Bronchial epithelial cell (primary cell): ENCODE data around the gene SLC4A9. TPM values are rescaled to one million over a fixed set of nuclear protein-coding genes. Genes with fewer than 3 reads are reported as not detected.

Source experiments
- DNase-seq: peaks from one replicate; pipeline ENCODE4 v3.0.0-alpha.2; 2010; ENCODE audit warnings: low read depth
- FAIRE-seq: peaks from 2 replicates; lab custom pipeline; 2011; peaks lifted over from hg19 to GRCh38; lab: Jason Lieb, UNC
- H3K27me3 ChIP-seq: 2 replicates; pipeline ENCODE4 v1.5.1; 2011; ENCODE audit warnings: low read length; ENCODE audit not compliant: control insufficient read depth, insufficient read depth
- H3K36me3 ChIP-seq: 2 replicates; pipeline ENCODE4 v1.5.1; 2011; ENCODE audit warnings: low read length; ENCODE audit not compliant: control insufficient read depth, insufficient read depth
- H3K4me3 ChIP-seq: 2 replicates; pipeline ENCODE4 v1.5.1; 2011; ENCODE audit warnings: mild to moderate bottlenecking, low read depth, low read length, control low read depth
- CTCF ChIP-seq: IDR thresholded peaks from 2 replicates; pipeline ENCODE4 v1.5.1; 2011; ENCODE audit warnings: mild to moderate bottlenecking, moderate library complexity, low read length, control low read depth, inconsistent platforms; ENCODE audit not compliant: insufficient read depth, severe bottlenecking
- total RNA-seq: library from RNA; depleted of rRNA; stranded (reverse); fragments of >200 nt; gene quantifications from 2 replicates; pipeline ENCODE4 v1.2.1, GENCODE V29; 2014

The SLC4A9 gene
- total RNA-seq, 1 donor from 2014 or later = not detected

DNA sequence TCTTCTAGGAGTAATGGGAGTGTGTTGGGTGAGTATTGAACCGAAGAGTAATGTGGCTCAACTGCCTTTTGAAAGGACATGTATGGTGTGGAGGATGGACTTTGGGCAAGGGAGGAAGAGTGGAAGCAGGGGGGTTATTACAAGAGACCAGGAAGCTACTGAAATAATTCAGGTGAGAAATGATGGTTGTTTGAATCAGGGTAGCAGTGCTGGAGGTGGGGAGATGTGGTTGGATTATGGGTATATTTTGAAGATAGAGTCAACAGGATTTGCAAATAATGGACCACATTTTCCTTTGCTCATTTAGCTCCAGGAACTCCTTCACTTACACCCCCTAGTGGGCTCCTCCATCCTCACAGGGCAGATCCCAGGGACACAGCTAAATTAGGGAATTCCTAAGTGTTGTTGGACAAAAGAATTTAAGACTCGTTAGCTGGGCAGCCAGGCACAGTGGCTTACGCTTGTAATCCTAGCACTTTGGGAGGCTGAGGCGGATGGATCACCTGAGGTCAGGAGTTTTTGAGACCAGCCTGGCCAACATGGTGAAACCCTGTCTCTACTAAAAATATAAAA, 1.2 kb upstream of the SLC4A9 start:
- no peaks in the 10 kb centered on the region for H3K36me3 ChIP-seq
- no peak for FAIRE-seq
- peak; percentile 48 for TF ChIP-seq CTCF
- no peak for DNase-seq
- H3K27me3 ChIP-seq = peaks cover 1% of the 10 kb centered on the region
- H3K4me3 ChIP-seq = no peak overlapping the region

DNA sequence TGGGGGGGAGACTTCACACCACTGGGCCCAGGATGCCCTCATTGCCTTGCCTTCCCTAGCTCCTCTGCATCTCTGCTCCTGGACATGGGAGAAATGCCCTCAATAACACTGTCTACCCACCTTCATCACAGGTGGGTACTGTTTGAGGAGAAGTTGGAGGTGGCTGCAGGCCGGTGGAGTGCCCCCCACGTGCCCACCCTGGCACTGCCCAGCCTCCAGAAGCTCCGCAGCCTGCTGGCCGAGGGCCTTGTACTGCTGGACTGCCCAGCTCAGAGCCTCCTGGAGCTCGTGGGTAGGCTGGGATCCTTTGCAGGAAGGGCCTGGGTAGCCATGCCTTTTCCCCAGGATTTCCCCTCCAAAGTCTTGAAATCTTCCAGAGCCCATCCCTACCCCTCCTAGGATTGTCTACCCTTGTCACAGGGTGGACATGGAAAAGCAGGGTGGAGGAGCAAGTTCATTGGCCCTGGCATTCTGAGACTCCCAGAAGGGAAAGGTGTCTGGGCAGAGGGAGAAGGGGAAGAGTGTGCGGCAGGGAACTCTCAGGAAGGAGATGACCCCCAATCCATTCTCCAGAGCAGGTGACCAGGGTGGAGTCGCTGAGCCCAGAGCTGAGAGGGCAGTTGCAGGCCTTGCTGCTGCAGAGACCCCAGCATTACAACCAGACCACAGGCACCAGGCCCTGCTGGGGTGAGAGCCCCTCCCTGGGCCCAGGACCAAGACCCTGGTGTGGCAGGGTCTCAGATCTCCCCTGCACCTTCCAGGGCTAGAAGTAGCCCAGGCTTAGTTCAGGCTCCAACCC, 886 bp downstream of the SLC4A9 start:
- FAIRE-seq (no peak), DNase-seq (no peak)
- Histone ChIP-seq H3K4me3 (no peak overlapping the region), H3K27me3 (no peaks in the 10 kb centered on the region), H3K36me3 (no peaks in the 10 kb centered on the region)
- no peak for TF ChIP-seq CTCF

DNA sequence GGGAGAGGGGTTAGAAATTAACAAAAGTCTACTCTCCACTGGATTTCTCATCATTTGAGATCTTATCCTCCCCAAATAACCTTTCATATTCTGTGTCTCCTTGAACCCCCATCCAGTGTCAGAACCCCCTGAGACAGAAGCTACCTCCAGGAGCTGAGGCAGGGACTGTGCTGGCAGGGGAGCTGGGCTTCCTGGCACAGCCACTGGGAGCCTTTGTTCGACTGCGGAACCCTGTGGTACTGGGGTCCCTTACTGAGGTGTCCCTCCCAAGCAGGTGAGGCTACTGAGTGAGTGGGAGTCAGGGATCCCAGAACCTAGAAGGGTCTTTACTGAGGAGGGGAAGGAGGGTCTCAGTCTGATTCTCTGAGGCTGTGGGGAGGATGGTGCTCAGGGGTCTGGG, 1.9 kb downstream of the SLC4A9 start:
- no peaks in the 10 kb centered on the region for H3K27me3 ChIP-seq
- no peak for DNase-seq
- H3K36me3 ChIP-seq = no peaks in the 10 kb centered on the region
- no peak for TF ChIP-seq CTCF
- FAIRE-seq = no peak
- H3K4me3 ChIP-seq = no peak overlapping the region

DNA sequence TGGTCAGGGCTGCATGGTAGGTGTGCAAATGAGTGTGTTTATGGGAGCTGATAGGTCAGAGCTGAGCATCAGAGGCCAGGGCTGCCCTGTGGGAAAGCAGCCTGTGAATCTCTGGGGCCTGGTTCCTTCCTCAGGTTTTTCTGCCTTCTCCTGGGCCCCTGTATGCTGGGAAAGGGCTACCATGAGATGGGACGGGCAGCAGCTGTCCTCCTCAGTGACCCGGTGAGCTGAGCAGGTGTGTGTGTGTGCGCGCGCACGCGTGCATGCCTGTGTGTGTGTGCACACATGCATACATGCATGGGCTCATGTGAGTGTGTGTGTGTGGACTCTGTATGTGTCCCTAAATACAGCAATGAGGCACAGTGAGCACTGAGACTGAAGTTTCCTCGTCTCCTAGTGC, 2.3 kb downstream of the SLC4A9 start:
- Histone ChIP-seq H3K27me3 (no peaks in the 10 kb centered on the region), H3K36me3 (no peaks in the 10 kb centered on the region), H3K4me3 (no peak overlapping the region)
- FAIRE-seq = peak; percentile 68
- no peak for TF ChIP-seq CTCF
- DNase-seq = no peak

DNA sequence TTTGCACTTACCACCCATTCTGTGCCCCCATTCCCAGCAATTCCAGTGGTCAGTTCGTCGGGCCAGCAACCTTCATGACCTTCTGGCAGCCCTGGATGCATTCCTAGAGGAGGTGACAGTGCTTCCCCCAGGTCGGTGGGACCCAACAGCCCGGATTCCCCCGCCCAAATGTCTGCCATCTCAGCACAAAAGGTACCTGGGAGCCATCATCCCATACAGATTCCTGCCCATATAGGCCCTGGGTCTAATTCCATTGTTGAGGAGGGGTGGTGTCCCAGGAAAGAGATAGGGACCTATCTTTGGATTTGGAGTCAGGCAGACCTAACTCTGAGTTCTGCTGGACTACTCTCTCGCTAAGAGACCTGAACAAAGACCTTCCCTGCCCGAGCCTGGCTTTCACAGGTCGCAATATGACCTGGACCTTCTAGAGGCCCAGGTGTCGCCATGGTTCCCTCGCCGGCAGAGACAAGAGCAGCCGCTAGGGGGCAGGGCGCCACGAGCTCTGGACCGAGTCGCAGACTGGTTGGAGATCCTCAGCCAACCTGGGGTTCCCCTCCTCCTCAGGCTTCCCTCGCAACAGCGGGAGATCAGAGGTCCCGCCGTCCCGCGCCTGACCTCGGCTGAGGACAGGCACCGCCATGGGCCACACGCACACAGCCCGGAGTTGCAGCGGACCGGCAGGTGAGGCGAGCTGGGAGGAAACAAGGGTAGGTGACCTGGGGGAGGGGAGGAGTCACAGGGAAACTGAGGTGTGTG, 3.1 kb downstream of the SLC4A9 start:
- no peaks in the 10 kb centered on the region for H3K27me3 ChIP-seq
- peak overlapping the region; percentile 36 for H3K4me3 ChIP-seq
- TF ChIP-seq CTCF = peak; percentile 99
- peak; percentile 68 for FAIRE-seq
- H3K36me3 ChIP-seq = no peaks in the 10 kb centered on the region
- DNase-seq = no peak
